ENCODE data around the gene FAM13A.
A peak's percentile ranks its signal among the peaks of the same experiment; 100 is the strongest.

Gene FAM13A

DNA sequence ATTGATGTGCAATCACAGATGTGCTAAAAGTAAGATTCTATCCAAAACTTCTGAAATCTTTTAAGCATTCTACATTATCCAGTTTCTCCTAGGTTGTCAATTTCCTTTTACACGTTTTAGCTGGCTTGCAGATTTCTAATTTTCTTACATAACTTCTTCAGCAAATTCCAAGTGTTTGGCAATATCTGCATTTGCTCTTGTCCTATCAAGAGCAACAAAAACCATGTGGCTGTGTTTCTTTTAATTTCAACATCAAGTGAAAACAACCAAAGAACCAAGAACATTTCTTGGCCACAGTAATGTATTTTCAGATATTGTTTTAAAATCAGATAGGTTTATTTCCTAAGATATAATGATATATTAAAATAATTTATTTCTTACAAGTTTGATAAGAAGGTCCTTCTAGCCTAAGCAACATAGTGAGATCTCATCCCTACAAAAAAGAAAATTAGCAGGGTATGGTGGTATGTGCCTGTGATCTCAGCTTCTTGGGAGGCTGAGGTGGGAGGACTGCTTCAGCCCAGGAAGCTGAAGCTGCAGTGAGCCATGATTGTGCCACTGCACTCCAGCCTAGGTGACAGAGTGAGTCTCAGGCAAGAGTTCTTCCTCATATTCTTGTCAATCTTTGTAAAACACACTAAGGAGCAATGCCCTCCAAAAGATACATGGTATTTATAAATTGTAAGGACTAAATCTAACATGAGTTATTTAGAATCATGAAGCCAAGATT lies 228.0 kb downstream of the FAM13A start:
- no peak for DNase-seq

DNA sequence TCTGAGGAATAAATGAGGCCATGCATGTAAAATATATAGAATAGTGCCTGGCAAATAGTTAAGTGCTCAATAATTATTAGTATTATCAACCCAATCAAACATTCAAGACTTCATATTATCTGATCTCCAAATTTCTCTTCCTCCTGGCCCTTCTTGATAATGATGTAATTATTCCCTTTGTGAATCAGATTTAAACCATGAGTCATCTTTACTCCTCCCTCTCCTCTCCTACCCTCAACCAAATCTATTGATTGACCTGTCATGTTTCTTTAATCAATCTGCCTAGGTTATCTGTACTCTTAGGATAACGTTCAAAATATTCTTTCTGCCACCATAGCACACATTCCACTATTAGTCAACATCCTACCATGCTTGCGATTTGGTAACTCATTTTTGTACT lies 229.5 kb downstream of the FAM13A start:
- no peak for DNase-seq

DNA sequence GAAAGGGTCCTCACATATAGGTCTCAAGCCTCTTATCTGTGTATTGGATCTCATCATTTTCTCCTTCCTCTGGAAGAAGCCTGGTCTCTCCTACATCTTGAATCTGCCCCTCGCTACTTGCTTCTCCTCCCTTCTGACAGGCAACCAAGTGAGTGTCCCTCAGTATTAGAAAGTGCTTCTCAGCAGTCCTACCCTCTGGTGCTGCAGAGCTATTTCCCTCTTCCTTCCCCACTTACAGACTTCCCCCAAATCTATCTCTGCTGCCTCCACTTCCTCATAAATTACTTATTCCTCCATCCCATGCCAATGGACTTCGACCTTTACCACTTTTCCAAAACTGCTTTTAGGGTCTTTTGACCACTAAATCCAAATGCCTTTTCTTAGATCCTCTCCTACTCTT lies 230.2 kb downstream of the FAM13A start:
- no peak for DNase-seq

DNA sequence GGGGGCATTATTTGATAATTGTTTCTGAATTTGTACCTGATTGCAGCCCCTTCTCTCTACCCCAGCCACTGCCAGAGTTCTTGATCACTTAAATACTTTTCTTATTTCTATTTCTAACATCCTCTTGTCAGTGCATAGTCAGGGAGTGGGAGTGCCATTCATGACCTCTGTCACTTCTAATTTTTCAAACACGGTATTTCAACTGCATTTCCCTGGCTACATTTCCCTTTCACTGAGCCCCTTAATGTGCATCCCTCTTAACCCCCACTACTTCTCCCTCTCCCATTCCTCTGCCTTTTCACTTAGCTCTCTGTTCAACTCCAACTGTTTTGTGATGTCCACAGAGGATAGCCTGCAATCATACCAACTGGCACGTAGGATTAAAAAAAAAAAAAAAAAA lies 231.1 kb downstream of the FAM13A start:
- no peak for DNase-seq

DNA sequence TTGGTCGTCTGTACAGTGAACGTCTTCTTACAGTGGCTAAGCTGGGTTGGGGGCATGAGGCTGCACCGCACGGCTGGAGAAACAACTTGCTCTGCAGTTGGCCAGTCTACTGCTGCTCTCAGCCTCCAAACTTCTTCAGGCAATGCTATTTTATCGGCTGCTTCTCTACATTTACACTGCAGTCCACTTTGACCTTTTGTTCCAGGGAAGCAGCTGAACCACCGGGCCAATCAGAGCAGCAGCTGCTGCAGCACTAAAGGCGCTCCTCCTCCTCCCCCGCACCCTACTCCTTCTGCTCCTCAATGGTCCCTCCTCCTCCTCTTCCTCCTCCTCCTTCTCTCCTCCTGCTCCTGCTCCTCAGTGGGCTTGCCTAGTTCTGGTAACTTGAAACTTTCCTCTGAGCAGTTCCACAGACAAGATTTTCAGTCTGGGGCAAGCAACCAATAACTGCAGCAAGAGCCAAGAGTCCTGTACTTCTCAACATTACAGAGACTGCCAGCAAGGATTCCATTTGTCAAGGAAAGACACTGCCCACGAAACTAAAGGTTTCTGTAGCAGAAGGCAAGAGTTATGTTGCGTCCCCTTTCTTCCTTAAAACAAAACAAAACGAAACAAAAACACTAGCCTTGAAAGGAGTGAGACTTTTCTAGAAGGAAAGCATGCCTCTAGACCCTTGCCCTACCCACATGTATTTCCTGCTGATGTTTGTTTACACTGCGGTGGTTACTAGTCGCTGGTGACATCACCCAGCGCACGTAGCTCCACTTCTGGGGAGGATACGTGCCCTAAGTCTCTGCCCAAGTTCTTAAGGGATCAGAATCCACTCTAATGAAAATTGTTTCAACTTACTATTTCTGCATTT lies 233.7 kb downstream of the FAM13A start:
- peak; percentile 74 for DNase-seq

DNA sequence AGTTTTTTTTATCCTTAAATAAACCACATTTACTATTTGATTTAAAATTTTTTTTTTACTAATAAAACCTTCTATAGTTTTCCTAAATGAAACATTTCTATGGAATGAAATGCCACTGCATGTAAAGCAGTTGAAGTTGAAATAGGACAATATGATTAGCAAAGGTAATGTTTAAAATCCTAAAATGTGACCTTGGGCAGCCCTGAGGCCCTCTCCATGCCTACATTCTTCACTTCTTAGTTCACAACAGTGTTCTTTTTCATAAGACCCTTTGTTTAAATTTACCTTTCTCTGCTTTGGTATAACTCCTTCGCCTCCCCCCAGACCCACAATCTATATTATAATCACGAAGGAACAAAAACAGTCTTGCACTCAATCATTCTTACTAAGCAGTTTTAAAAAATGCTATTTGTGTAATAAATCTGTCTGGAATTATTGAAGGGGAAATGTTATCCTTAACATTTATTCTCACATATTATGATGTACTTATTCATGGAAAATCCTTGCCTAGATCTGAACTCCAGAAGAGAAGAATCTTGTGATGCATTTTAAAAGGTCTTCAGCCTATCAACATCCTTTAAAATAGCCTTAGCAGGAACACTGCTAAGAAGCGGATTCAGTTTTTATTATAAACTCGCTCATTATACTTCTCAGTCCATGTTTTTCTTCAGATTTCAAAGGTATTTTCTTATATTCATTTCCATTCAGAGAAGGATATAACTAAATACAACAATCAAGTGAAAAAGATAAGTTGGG lies 234.8 kb downstream of the FAM13A start:
- no peak for DNase-seq

DNA sequence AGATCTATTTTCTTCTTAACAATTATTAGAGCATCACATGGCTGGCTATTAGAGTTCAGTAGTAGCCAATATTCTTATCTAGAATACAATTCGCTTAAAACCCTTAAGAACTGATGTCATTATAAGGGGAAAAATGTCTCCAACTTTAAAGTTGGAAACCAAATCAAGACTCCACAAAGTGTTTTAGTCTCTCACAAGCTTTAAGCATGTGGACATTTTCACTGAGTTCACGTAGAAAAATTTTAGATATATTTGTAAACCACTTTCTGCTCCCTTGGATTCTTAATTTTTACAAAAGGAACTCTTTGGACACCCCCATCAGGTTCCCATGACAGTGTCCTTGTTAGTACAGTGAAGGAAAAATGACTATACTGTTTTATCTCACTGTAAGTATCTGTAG lies 235.5 kb downstream of the FAM13A start:
- DNase-seq, result no peak

DNA sequence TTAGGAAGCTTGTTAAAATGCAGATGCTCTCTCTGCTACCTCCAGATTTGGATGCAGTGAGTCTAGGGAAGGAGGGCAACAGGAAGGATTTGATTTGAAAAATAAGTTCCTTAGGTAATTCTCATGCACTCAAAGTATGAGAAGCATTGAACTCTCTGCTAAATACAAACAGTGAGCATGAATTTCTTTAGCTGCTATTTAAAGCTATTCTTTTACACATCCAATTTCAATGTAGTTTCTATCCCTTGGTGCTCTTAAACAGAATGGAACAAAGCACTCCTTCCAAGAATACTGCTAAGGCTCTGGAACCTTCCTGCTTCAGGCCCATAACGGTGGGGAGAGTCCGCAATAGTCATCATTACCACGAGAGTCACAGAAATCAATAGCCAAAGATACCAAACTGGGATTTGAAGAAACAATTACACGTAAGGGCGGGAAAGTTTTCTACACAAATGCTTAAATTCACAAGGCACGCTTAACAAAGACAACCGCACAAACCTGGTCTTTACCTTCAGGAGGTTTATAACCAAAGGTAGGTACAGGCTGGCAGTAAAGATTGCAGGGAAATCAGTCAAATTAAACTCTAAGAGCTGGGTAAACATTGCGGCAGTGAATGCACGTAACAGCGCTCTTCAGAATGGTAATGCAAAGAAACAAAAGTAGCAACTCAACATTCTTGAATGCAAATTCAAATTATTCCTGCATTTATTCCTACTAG lies 236.1 kb downstream of the FAM13A start:
- no peak for DNase-seq

DNA sequence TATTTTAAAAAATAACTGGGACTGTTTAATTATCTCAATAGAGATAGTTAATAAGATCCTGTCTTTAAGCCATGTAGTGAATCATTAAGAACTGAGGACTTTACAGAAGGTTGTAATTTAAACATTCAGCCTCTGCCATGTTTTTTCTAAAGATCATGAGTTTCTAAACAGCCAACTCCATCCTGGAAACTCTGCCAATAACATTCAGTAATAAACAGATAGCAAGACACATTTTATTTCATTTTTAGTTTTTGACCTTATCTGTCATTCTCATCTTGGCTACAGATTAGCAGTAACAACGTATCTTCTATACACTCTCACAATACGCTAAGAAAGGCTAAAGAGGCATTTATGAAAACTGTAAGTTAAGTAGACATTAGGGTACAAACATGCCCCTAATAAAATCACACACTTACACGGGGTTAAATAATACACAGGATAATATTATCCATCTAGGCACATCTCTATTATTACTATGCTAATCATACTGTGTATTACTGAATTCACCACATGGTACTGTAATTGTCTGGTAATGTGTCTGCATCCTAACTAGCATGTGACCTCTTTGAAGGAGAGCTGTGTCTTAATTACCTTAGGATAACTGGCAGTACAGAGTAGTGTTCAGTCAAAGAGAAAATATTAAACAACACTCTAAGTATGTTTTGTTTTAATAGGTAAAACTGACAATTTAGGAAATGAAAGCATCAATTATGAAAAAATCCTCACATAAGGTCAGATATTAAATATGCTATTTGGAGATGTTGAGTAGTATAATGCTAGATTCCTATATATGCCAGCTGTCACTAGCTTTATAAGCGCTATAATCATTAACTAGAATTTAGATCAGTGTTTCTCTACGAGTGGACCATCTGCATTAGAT lies 236.9 kb downstream of the FAM13A start:
- DNase-seq, result no peak

DNA sequence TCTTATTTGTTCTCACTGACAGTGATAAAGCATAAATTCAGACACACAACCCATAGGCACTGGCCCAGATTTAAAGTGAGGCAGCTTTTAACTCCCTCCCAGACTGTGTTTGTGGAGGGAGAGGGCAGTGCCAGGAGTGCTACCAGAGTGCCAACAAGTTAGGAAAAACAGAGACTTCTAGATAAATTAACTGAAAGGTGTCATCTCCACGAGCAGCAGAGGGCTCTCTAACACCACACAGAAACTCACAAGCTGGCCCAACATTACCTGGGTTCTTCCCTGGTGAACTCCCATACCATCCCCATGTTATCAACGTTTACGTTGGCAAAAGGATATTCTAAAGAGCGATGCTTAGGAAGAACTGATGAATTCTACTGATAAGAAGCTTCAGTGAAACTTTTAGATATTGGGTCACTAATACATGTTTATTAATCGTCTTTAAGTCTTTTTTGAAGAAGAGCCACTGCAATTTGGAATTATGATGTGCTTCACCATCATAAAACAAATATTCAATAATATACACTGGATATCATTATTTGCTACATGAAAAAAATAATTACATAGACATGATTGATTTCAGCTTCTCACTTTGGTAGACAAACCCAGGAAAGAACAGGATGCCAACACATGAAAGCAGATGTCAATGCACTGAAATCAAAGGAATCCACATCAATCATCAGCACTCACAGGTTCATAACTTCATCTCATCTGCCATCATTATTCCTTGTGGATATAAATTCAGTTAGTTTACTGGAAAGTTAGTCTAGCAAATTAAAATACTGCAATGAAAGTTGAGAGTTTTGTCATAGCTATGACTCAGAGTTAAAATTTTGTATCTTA lies 238.1 kb downstream of the FAM13A start:
- peak; percentile 31 for DNase-seq

DNA sequence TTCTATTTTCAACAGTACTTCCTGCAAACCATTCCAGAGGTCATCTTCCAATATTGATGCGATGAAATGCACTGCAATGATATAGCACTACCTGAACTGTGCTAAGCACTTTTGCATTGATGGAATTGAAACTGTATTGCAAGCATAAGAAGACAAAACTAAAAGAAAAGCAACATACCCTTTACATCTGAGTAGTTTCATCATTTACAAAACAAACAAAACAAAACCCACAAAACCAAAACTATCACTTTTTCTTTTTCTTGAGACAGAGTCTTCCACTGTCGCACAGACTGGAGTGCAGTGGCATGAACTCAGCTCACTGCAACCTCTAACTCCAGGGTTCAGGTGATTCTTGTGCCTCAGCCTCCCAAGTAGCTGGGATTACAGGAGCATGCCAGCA lies 239.2 kb downstream of the FAM13A start:
- DNase-seq, result no peak

DNA sequence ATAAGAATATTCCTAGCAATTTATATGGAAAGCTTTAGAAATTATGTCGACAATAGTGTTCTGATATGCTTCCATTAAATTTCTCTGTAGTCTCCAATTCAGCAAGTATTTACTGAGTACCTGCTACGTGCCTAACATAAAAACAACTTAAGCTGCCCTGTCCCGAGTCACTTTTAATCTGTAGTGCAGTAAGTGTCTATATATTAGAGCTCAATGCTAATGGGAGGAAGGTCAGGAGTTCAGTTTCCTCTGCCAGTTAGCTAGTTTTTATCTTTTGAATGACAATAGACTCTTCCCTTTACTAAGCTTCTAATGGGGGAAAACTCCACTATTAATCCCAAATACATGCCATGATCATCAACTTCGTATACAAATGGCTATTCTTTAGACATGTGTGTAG lies 240.6 kb downstream of the FAM13A start:
- no peak for DNase-seq

DNA sequence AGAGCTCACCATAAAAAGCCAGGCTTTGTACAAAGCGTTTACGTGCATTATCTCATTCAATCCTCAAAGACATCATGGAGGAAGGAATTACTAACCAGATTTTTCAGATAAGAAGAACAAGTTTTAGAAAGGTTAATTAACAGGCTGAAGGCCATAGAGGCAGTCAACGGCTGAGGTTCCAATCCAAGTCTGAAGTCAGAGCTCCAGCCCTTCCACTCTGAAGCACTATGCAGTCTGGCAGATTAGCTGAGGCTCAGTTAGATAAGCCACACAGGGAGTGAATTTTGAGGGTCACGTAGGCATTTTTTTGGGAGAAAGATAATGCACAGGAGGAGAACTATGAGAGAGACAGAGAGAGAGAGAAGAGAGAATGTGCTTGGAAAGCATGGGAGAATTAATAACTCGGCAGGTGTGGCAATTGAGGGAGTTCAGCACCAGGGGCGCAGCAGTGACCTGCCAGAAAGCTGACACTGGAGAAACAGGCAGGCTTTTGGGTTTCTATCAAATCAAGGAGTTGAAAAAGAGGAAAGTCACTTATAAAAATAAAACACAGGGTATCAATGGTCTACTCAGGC lies 242.9 kb downstream of the FAM13A start:
- DNase-seq, result no peak

DNA sequence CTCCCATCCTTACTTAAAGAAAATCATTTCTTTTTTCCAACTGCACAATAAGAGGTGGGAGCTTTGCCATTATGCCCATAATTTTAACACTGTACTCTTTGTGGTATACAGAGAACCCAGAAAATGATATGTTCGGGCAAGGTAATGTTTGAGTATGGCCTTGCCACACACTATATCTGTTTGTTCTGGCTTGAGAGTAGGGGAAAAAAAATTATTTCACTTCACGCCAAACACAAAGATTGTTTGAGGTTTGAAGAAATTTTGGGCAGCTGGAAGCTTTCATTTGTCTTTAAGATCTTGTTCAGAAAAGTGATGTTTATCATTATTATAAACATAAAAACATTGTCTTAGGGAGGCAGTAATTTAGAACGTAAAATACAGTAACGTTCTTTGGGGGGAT lies 244.0 kb downstream of the FAM13A start:
- DNase-seq, result no peak

DNA sequence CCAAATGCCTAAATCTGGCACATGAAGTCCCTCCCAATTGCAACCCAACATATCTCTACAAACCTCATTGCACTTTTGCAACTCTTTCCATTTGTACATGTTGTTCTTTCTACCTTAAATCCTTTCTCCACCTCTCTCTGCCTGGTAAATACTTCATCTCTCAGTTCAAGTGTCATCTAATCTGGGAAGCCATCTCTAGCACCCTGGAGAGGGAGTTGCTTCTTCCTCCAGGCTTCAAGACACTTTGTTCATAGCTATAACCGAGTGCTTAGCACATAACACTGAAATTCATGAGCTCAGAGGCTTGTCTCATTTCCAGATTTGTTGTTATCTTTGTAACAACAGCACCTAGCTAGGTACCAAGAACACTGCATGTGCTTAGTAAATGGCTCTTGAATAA lies 244.6 kb downstream of the FAM13A start:
- no peak for DNase-seq

DNA sequence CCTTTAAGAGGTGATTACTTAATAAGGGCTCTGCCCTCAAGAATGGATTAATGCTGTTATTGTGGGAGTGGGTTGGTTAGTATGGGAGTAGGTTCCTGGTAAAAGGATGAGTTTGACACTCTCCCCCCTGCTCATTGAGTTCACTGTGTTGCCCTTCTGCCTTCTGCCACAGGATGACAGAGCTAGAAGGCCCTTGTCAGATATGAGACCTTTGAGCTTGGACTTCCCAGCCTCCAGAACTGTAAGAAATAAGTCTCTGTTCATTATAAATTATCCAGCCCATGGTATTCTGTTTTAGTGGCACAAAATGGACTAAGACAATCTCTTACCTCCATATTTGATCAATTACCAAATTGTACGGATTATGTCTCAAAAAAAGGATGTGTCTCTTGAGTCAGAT lies 245.1 kb downstream of the FAM13A start:
- no peak for DNase-seq

DNA sequence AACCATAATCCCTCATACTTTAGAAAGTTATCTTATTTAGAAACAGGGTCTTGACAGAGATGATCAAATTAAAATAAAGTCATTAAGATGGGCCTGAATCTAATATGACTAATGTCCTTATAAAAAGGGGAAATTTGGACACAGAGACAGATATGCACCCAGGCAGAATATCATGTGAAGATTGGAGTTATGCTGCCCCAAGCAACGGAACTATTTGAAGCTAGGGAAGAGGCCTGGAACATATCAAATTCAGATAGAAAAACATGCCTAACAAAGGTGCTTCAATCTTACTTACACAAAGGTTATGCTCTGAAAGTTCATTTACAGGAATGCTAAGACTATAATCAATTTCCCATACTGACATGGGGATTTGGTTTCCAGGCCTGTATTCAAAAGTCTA lies 246.7 kb downstream of the FAM13A start:
- DNase-seq, result no peak

DNA sequence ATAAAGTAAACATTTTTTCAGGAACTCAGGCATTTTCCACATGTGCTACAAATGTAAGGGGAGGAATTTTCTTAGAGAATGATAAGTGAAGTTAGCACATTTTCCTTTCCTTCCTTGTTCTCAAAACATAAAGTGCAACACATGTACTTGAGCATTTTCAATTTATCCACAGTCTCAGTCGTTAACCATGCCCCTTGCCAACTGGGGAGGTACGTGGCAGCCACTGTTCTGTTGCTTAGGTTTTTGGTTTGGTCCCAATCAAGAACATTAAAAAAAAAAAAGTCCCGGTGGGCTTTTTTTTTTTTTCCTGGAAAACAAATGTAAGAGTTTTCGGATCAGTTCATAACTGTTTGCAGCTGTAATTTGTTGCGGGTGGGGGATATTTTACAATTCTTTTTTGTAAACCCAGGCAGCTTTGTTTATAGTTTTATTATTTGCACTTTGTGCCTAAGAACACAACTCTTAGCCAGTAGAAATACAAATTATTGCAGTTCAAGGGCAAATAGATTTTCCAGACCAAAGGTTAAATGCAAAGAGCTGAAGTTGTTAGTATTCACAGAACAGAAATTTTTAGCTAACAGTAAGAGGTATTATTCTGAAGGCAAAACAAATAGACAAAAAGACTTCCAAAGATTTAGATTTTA lies 247.3 kb downstream of the FAM13A start:
- DNase-seq, result no peak

DNA sequence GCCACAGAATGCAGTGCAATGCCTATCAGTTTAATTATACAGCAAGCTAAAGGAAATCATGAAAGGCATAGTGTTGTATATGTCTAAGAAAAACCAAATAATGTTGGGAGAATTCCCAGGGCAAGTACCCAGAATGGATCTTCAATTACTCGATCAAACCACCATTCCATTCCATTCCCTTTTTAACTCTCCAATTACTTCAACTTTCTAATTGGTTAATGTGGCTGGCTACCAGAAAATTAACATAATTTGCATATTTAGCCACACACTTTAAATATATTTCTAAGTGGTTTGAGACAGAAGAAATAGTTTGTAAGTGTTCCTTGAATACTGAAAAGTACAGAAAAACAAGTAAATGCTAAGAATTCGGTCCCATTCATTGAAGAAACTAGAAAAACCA lies 247.9 kb downstream of the FAM13A start:
- no peak for DNase-seq

DNA sequence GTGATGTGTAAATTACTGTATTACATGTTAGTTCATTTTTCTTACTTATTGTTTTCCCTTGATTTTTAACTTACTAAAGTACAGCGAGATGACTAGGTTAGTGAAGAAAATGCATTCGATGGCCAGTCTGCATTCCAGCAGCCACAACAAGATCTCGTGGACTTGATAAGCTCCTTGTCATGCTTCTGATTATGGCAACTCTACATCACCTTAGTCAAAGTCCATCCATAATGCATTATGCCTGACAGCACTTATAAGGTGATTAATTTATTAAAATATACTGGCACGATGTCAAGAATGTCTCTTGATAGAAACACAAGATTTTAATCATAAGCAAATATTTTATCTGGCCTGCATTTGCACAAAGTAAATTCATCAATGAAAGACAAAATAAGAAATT lies 249.5 kb downstream of the FAM13A start:
- DNase-seq, result no peak
